ENCODE results near the gene SARDH. TPM values are rescaled to one million over a fixed set of nuclear protein-coding genes. Genes with fewer than 3 reads are reported as not detected.

Gene SARDH
- total and polyA plus RNA-seq, 2 of the 8 experiments (the other 6 are each of a cell fraction or from before 2014, with no cell fraction given): 6.4 to 7.4 TPM

- no peak overlapping the region for H2BK120ac ChIP-seq (replicated peaks; ENCODE audit: low read depth, low read length)
- no peak overlapping the region for H4K5ac ChIP-seq (ENCODE audit: insufficient read length, low read depth, low read length)
- no peak overlapping the region for H2AK5ac ChIP-seq (ENCODE audit: low read depth, low read length)
- no peak for DNase-seq (ENCODE audit: low read depth in 1 of 2, low spot score in 2 of 2)
- peaks cover 0 to 5% (median 0%) of the 10 kb centered on the region in 4 experiments; a peak in 3 of 7 replicates for H3K4me1 ChIP-seq (replicated peaks in 1 of 4; ENCODE audit: control insufficient read depth in 3 of 4, insufficient read depth in 4 of 4, low read length in 3 of 4)
- no peak overlapping the region for H3K27ac ChIP-seq (ENCODE audit: low read depth, low read length)
- 92% methylated on average over 13 of the region's 13 CpGs; no CpG with 5 or more reads in 1 of the 2 experiments for WGBS, 2 experiments (ENCODE audit: extremely low coverage in 1 of 2, insufficient coverage in 1 of 2, insufficient read length in 1 of 2, insufficient replicate concordance in 2 of 2, low coverage in 1 of 2, low lambda C conversion rate in 2 of 2, missing lambda C conversion rate in 1 of 2)
- H3K79me2 ChIP-seq (ENCODE audit: control insufficient read depth in 1 of 2, insufficient read depth in 2 of 2, low read length in 2 of 2): no peaks in the 10 kb centered on the region
- no peak overlapping the region for H3K23ac ChIP-seq (ENCODE audit: insufficient read length)
- no peak overlapping the region for H2AFZ ChIP-seq (ENCODE audit: low read length)
- H4K8ac ChIP-seq (ENCODE audit: extremely low read depth, insufficient read depth, low read length): no peak overlapping the region
- no peak overlapping the region for H2BK20ac ChIP-seq (ENCODE audit: low read length)
- no peak overlapping the region for H4K91ac ChIP-seq (replicated peaks; ENCODE audit: insufficient read length, low read length)
- no peak for FAIRE-seq
- H3K4me3 ChIP-seq (ENCODE audit: extremely low read depth in 1 of 4, insufficient read depth in 2 of 4, low read depth in 3 of 4, low read length in 4 of 4): no peak overlapping the region
- no peak overlapping the region for H2BK12ac ChIP-seq (ENCODE audit: low read depth, low read length)
- no peaks in the 10 kb centered on the region for H4K20me1 ChIP-seq (replicated peaks in 1 of 2; ENCODE audit: control insufficient read depth in 1 of 2, insufficient read depth in 2 of 2, low read length in 2 of 2)
- H3K9ac ChIP-seq (replicated peaks in 1 of 4; ENCODE audit: extremely low read depth in 1 of 4, low read depth in 3 of 4, low read length in 3 of 4): no peak overlapping the region
- H3K4ac ChIP-seq (replicated peaks; ENCODE audit: insufficient read length, low read depth, low read length): no peak overlapping the region
- no peak overlapping the region for H2BK15ac ChIP-seq (ENCODE audit: low read length)
- POLR2A ChIA-PET (ENCODE audit: partially characterized antibody): interaction anchor here (0.6 to 2.7 kb wide), 4 partner anchors 9 to 116 kb away, joined by 3 to 7 read pairs (median 3); no protein-coding TSS in a partner anchor
- H3K9me3 ChIP-seq (ENCODE audit: insufficient read depth in 2 of 2, low read depth in 1 of 2, low read length in 1 of 2): no peaks in the 10 kb centered on the region
- no peaks in the 10 kb centered on the region for H3K79me1 ChIP-seq (ENCODE audit: low read depth, low read length)
- CTCF ChIA-PET (ENCODE audit: partially characterized antibody): interaction anchor here (0.6 to 2.2 kb wide), 5 partner anchors 12 to 121 kb away, joined by 3 to 7 read pairs (median 4); no protein-coding TSS in a partner anchor
- no peak overlapping the region for H3K18ac ChIP-seq (ENCODE audit: extremely low read depth, low read length)
- no peak overlapping the region for H3K4me2 ChIP-seq (ENCODE audit: insufficient read depth in 1 of 2, low read depth in 2 of 2, low read length in 2 of 2)
- H3K23me2 ChIP-seq (ENCODE audit: low read depth, low read length): no peaks in the 10 kb centered on the region
- no peak overlapping the region for H3K14ac ChIP-seq (ENCODE audit: insufficient read length)
- H3K36me3 ChIP-seq (ENCODE audit: control insufficient read depth in 2 of 4, insufficient read depth in 4 of 4, low read length in 3 of 4): no peaks in the 10 kb centered on the region
- no peak overlapping the region for H3K56ac ChIP-seq (replicated peaks; ENCODE audit: insufficient read length, low read depth, low read length)
- H2BK5ac ChIP-seq (ENCODE audit: low read depth, low read length): no peak overlapping the region
- peaks cover 0 to under 1% (median 0%) of the 10 kb centered on the region in 4 experiments; a peak in 1 of 7 replicates for H3K27me3 ChIP-seq (replicated peaks in 1 of 4; ENCODE audit: control insufficient read depth in 3 of 4, extremely low read depth in 1 of 4, insufficient read depth in 3 of 4, low read length in 3 of 4)
- TF ChIP-seq ATF2 (IDR thresholded peaks at IDR 0.05; ENCODE audit: low read length): no peak
- TF ChIP-seq, protein P1, sequence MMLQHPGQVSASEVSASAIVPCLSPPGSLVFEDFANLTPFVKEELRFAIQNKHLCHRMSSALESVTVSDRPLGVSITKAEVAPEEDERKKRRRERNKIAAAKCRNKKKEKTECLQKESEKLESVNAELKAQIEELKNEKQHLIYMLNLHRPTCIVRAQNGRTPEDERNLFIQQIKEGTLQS (IDR thresholded peaks at IDR 0.05; ENCODE audit: insufficient read depth, low read depth, low read length): no peak
- no peak for TF ChIP-seq RFX5 (IDR thresholded peaks at IDR 0.05; ENCODE audit: borderline replicate concordance, low read depth, low read length)
- no peak for TF ChIP-seq BCL11A (IDR thresholded peaks at IDR 0.05; ENCODE audit: low read depth in 2 of 2, low read length in 2 of 2)
- TF ChIP-seq CBX5 (IDR thresholded peaks at IDR 0.05; ENCODE audit: low read depth, low read length): no peak
- no peak for TF ChIP-seq SIRT6 (IDR thresholded peaks at IDR 0.05; ENCODE audit: low read length)
- TF ChIP-seq CBX8 (IDR thresholded peaks at IDR 0.05; ENCODE audit: borderline replicate concordance, low read depth, low read length): no peak
- TF ChIP-seq POLR2A (IDR thresholded peaks at IDR 0.05; ENCODE audit: control extremely low read depth in 1 of 2, low read depth in 2 of 2, low read length in 2 of 2): no peak
- TF ChIP-seq KDM4A (IDR thresholded peaks at IDR 0.05; ENCODE audit: low read depth, low read length, severe bottlenecking): no peak
- no peak for TF ChIP-seq TBP (IDR thresholded peaks at IDR 0.05; ENCODE audit: low read depth, low read length)
Observed at GRCh38 chr9:133665096-133665495, 73.1 kb downstream of the SARDH start.
